Activated CD8-positive, alpha-beta memory T cell treated with anti-CD3 and anti-CD28 coated beads for 4 hours (primary cell): ENCODE results near the gene ZSCAN10.
A peak's percentile ranks its signal among the peaks of the same experiment; 100 is the strongest.
"Not testable (repeated sequence)": the region's sequence is repeated elsewhere in the genome, so short reads cannot be mapped to it uniquely, and the experiment has no call there.

Source experiments
- DNase-seq, 2 donors: peaks; one replicate each; pipeline ENCODE4 v3.0.0-alpha.2; 2020; ENCODE audit warnings: low read depth in 2 of 2

Gene ZSCAN10

GRCh38 chr16:3085868-3086595, 13.1 kb downstream of the ZSCAN10 start:
- no peak for DNase-seq

GRCh38 chr16:3084969-3085670, 14.0 kb downstream of the ZSCAN10 start:
- no peak for DNase-seq

GRCh38 chr16:3084491-3084890, 14.6 kb downstream of the ZSCAN10 start:
- DNase-seq = no peak

GRCh38 chr16:3083408-3083807, 15.7 kb downstream of the ZSCAN10 start:
- DNase-seq = not testable (repeated sequence)

- not testable (repeated sequence) for DNase-seq
Observed at GRCh38 chr16:3081957-3082356, 17.1 kb downstream of the ZSCAN10 start.

GRCh38 chr16:3080024-3080423, 19.1 kb downstream of the ZSCAN10 start:
- DNase-seq = no peak

- DNase-seq = no peak
Observed at GRCh38 chr16:3076577-3076976, 22.5 kb downstream of the ZSCAN10 start.

GRCh38 chr16:3075946-3076345, 23.1 kb downstream of the ZSCAN10 start:
- DNase-seq = not testable (repeated sequence)

GRCh38 chr16:3075523-3075915, 23.6 kb downstream of the ZSCAN10 start:
- DNase-seq = no peak

- peak; percentile 44 to 65 for DNase-seq
Observed at GRCh38 chr16:3074860-3075522, 24.1 kb downstream of the ZSCAN10 start.

- DNase-seq = no peak
Observed at GRCh38 chr16:3073448-3073847, 25.6 kb downstream of the ZSCAN10 start.

GRCh38 chr16:3072576-3073263, 26.4 kb downstream of the ZSCAN10 start:
- not testable (repeated sequence) for DNase-seq

- DNase-seq = not testable (repeated sequence)
Observed at GRCh38 chr16:3072148-3072547, 26.9 kb downstream of the ZSCAN10 start.

GRCh38 chr16:3071655-3072054, 27.4 kb downstream of the ZSCAN10 start:
- no peak for DNase-seq

GRCh38 chr16:3070608-3071111, 28.4 kb downstream of the ZSCAN10 start:
- DNase-seq = no peak

GRCh38 chr16:3069146-3069545, 29.9 kb downstream of the ZSCAN10 start:
- not testable (repeated sequence) for DNase-seq

- no peak for DNase-seq
Observed at GRCh38 chr16:3068487-3068886, 30.6 kb downstream of the ZSCAN10 start.

GRCh38 chr16:3066440-3066748, 32.7 kb downstream of the ZSCAN10 start:
- DNase-seq = no peak

- no peak for DNase-seq
Observed at GRCh38 chr16:3065742-3066439, 33.2 kb downstream of the ZSCAN10 start.

GRCh38 chr16:3065069-3065741, 33.9 kb downstream of the ZSCAN10 start, which contains the start of gene IL32:
TSS of gene IL32 (plus strand) at chr16:3065640. CDS start at chr16:3065812, 172 bp downstream.
- DNase-seq = peak; percentile 33 to 51
